HG02610 (cell line): Measurements from ENCODE around the gene C6.
"Not testable (repeated sequence)": the region's sequence is repeated elsewhere in the genome, so short reads cannot be mapped to it uniquely, and the experiment has no call there.

Source experiments
- ATAC-seq: cut with Tn5 transposase; IDR thresholded peaks from one replicate; pipeline ENCODE4 v1.9.1; 2021; ENCODE audit warnings: mild to moderate bottlenecking, moderate library complexity; ENCODE audit not compliant: unreplicated experiment

Gene C6

DNA sequence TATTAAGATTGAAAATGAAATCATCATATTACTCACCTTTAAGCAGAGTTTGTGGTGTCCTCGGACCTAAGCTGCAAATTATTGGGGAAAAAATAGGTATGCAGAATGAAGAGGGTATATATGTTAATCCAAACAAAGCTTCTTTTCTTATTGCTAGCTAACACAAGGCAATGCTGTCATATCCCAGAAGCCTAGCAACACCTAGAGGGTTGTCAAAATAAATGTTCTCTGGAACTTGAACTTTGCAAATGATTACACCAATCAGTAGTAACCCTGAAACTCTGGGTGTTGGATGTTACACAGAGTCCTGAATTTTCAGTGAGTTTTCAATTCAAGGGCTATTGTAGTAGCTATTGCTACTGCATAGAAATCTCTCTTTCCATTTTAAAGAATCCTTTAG is at the start of gene C6:
Gene C6, minus strand, starts transcription at position 193 of the 400 bp plus-strand sequence. CDS start 10,302 bp downstream, outside the sequence.
- no peak for ATAC-seq

DNA sequence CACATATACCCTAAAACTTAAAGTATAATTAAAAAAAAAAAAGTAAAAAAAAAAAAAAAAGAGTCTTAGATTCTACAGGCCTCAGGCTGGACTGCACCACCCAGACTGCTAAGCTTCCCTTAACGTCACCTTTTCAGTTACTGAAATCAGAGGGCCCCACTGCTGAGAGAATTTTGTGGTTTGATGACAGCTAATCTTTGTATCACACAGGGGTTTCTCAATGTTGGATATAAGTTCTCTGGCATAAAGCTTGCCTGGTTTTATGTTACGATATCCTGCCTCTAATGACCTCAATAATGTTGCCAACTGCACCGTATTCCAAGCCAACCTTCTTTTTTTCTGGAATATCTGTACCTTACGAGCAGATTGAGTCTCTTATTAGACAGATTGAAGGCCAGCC is 43.1 kb upstream of the C6 start:
- no peak for ATAC-seq

DNA sequence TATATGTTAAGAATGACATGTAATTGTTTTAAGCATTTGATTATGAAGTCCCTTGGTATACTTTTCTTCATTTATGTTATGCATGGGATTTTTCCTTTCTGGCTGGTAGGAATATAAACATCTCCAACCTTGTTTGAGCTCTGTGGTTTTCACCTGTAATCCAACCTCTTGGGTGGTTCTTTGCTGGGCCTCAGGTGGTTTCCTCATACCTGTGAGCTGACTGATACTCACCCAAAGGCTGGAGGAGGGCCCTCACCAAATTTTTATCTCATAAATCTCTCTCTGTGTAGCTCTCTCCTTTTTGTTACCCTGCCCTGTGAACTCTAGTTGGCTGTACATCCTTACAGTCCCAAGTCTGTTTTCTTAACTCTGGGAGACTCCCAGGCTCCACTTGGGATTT is 39.8 kb upstream of the C6 start:
- no peak for ATAC-seq

DNA sequence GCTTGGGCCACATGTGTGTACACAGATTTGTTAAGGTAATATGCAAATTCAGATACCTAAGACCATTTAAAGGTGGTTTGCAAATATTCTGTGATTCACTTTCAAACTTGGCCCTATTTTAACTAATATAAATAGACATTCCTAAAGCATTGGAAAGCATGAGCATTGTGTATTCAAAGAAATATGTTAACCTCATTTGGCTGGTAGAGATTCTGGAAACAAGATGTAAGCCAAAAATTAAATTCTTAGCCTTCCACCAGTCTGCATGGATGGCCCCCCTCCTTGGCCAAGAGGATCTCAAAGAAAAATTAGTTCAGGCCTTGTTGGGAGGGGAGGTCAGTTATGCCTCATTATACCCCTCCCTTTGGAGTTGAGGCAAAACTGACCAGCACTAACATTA is 38.7 kb upstream of the C6 start:
- ATAC-seq, result no peak

GRCh38 chr5:41250351-41250987 is 37.1 kb upstream of the C6 start:
- ATAC-seq, result no peak

- no peak for ATAC-seq
These were observed 33.8 kb upstream of the C6 start for GRCh38 chr5:41247135-41247534.

DNA sequence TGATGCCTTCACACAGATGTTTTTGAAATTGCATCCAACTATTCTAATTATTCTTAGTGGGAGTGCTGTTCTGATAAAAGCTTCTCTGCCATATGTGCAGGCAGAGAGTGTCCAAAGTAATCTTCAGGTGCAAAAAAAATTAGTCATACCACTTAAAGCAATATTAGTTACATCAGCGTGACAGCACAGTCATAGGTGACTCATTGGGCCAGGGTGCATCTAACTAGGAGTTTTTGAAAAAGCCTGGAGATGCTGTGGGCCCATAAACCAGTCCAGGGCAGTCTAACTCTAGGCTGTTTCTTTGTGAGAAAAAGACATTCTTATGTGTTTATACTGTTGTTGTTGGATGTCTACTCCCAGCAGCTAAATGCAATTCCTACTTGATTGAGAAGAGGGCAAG is 33.0 kb upstream of the C6 start:
- ATAC-seq, result no peak

- no peak for ATAC-seq
These were observed 30.2 kb upstream of the C6 start for GRCh38 chr5:41243558-41243957.

- ATAC-seq, result no peak
These were observed 27.7 kb upstream of the C6 start for GRCh38 chr5:41240985-41241384.

GRCh38 chr5:41240390-41240789 is 27.1 kb upstream of the C6 start:
- ATAC-seq, result no peak

- ATAC-seq, result no peak
These were observed 21.1 kb upstream of the C6 start for GRCh38 chr5:41234475-41234874.

DNA sequence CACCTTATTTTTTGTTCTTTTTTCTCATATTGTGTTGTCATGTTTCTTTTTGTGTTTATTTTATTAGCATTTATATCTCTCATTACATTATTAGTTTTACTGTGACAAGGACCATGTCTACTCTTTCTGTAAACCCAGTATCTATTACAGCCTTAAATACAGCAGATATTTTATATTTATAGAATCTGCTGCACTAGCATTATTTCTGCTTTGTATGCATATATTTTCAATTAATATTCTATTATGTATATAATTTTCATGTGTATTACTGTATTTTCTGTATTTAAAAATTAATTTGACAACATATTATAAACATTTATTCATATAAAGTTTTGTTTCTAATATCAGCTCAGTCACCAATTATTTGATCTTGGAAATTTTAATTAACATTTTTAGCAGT is 19.5 kb upstream of the C6 start:
- ATAC-seq, result no peak

DNA sequence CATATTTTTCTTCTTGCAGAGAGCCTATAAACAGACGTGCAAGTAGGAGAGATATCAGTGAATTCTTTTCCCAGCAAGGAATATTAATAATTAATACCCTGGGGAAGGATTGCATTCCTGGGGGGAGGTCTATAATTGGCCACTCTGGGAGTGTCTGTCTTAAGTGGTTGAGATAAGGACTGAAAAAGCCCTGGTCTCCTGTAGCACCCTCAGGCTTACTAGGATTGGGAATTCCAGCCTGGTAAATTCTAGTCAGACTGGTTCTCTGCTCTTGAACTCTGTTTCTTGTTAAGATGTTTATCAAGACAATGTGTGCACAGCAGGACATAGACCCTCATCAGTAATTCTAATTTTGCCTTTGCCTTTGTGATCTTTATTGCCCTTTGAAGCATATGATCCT is 16.9 kb upstream of the C6 start:
- ATAC-seq, result not testable (repeated sequence)

- no peak for ATAC-seq
These were observed 10.6 kb upstream of the C6 start for GRCh38 chr5:41223962-41224361.

GRCh38 chr5:41219658-41220269 is 6.4 kb upstream of the C6 start:
- no peak for ATAC-seq

- ATAC-seq, result no peak
These were observed 5.8 kb upstream of the C6 start for GRCh38 chr5:41218929-41219657.

DNA sequence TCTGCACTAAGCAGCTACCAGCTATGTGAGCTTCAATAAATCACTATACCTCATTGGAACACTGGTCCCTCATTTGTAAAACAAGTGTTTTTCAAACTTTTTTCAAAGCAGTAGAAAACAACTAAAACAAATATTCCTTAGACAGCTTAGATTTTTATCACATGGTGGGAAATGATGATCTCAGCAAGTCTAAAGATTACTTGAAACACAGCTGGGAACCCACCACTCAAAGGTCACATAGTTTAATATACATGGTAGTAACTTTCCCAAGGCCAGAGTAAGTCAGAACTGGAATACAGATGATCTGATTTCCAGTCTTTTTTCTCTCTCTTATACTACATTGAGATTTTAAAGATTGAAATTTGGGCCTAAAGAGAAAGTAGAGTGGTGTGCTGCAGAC is 850 bp upstream of the C6 start:
- ATAC-seq, result no peak

- no peak for ATAC-seq
These were observed 397 bp downstream of the C6 start for GRCh38 chr5:41212935-41213334.

GRCh38 chr5:41211417-41211816 is 1.9 kb downstream of the C6 start:
- ATAC-seq, result no peak

- ATAC-seq, result not testable (repeated sequence)
These were observed 7.9 kb downstream of the C6 start for GRCh38 chr5:41205475-41205874.

GRCh38 chr5:41203033-41203432 is 10.3 kb downstream of the C6 start:
- ATAC-seq, result no peak

DNA sequence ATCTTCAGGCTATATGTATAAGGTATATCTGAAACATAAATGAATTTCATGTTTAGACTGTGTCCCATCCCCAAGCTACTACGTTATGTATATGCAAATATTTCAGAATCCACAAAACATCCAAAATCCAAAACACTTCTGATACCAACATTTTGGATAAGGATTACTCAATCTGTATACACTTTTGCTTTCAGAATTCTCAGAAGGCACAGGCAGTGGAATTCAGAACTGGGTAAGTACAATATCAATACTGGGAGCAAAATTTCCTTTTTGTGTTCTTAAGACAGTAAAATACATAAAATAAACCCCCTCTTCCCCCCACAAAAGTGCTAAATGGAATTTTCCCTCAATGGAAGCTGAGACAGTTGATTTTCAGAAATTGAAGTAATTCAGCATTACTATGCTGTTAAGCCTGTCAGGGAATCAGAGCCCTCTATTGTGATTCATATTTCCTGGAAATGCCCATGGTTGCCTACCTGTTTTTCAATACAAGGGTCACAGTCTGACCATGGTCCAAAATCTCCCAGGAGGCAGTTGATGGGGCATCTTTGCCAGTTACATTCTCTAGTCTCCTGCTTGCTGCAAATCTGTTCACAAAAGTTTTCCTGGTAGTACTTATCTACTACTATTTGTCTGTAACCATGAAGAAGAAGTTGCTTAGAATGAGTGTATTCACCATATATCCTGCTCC is 12.1 kb downstream of the C6 start:
- no peak for ATAC-seq
